Osteoblast (primary cell): Measurements from ENCODE around the gene EXOC4. TPM values are rescaled to one million over a fixed set of nuclear protein-coding genes. Genes with fewer than 3 reads are reported as not detected.
"Not testable (repeated sequence)": the region's sequence is repeated elsewhere in the genome, so short reads cannot be mapped to it uniquely, and the experiment has no call there.

Experiments used
- DNase-seq: peaks from one replicate; pipeline ENCODE4 v3.0.0; 2011; ENCODE audit warnings: low spot score, mixed read lengths; ENCODE audit not compliant: insufficient read length; ENCODE audit errors: missing footprints
- H2AFZ ChIP-seq: 2 replicates; pipeline ENCODE4 v1.6.0; 2011; ENCODE audit warnings: mild to moderate bottlenecking, low read length
- H3K27ac ChIP-seq: 2 replicates; pipeline ENCODE4 v1.5.1; 2011; ENCODE audit warnings: mild to moderate bottlenecking, low read depth, low read length, moderate library complexity
- H3K27me3 ChIP-seq: 2 replicates; pipeline ENCODE4 v1.6.0; 2012; ENCODE audit warnings: mild to moderate bottlenecking, control low read depth, inconsistent platforms, low read length, moderate library complexity; ENCODE audit not compliant: insufficient read depth
- H3K36me3 ChIP-seq: 2 replicates; pipeline ENCODE4 v1.5.1; 2011; ENCODE audit warnings: mild to moderate bottlenecking, low read length, control low read depth, moderate library complexity; ENCODE audit not compliant: insufficient read depth
- H3K4me1 ChIP-seq: 2 replicates; pipeline ENCODE4 v1.5.1; 2011; ENCODE audit warnings: mild to moderate bottlenecking, low read length, control low read depth, moderate library complexity; ENCODE audit not compliant: insufficient read depth
- H3K4me2 ChIP-seq: 2 replicates; pipeline ENCODE4 v1.6.0; 2011; ENCODE audit warnings: mild to moderate bottlenecking, low read length; ENCODE audit not compliant: insufficient read depth
- H3K4me3 ChIP-seq: fragments of 200-600 bp; sonication (generic); 3 replicates; pipeline ENCODE4 v1.5.1; 2012; ENCODE audit warnings: mild to moderate bottlenecking, low read length, inconsistent platforms; ENCODE audit not compliant: insufficient read depth
- H3K79me2 ChIP-seq: 2 replicates; pipeline ENCODE4 v1.6.0; 2012; ENCODE audit warnings: mild to moderate bottlenecking, low read length, control low read depth, inconsistent platforms; ENCODE audit not compliant: insufficient read depth
- H3K9me3 ChIP-seq: 2 replicates; pipeline ENCODE4 v1.5.1; 2011; ENCODE audit warnings: low read depth, low read length, control low read depth
- H4K20me1 ChIP-seq: 2 replicates; pipeline ENCODE4 v1.6.0; 2012; ENCODE audit warnings: mild to moderate bottlenecking, low read length, control low read depth; ENCODE audit not compliant: insufficient read depth
- total RNA-seq: library from RNA; depleted of rRNA; stranded (reverse); fragments of >200 nt; gene quantifications from 2 replicates; pipeline ENCODE4 v1.2.3, GENCODE V29; 2012
- TF ChIP-seq, protein P1 (sequence below): IDR thresholded peaks from 2 replicates; pipeline ENCODE4 v1.5.1; 2011; ENCODE audit warnings: mild to moderate bottlenecking, low read depth, low read length, moderate library complexity; ENCODE audit errors: extremely low read depth

EXOC4 gene
- total RNA-seq, 1 donor = 134 TPM

DNA sequence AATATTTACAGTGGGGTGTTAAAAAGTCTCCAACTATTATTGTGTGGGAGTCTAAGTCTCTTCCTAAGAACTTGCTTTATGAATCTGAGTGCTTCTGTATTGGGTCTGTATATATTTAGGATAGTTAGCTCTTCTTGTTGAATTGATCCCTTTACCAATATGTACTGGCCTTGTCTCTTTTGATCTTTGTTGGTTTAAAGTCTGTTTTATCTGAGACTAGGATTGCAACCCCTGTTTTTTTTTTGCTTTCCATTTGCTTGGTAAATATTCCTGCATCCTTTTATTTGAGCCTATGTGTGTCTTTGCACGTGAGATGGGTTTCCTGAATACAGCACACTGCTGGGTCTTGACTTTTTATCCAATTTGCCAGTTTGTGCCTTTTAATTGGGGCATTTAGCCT lies 75.1 kb downstream of the EXOC4 start:
- not testable (repeated sequence) for H3K79me2 ChIP-seq, H3K4me1 ChIP-seq, H3K4me3 ChIP-seq, H3K4me2 ChIP-seq, H3K9me3 ChIP-seq, H3K27ac ChIP-seq, DNase-seq, H3K36me3 ChIP-seq, H2AFZ ChIP-seq, H3K27me3 ChIP-seq, H4K20me1 ChIP-seq

DNA sequence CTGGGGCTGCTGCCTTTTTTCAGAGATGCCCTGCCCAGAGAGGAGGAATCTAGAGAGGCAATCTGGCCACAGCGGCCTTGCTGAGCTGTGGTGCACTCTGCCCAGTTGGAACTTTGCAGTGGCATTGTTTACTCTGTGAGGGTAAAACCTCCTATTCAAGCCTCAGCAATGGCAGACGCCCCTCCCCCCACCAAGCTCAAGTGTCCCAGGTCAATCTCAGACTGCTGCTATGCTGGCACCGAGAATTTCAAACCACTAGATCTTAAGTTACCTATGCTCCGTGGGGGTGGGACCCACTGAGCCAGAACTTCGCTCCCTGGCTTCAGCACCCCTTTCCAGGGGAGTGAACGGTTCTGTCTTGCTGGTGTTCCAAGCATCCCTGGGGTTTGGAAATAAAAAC lies 77.2 kb downstream of the EXOC4 start:
- H3K4me2 ChIP-seq = no peak overlapping the region
- H3K4me1 ChIP-seq = no peaks in the 10 kb centered on the region
- no peaks in the 10 kb centered on the region for H3K36me3 ChIP-seq
- DNase-seq = no peak
- H3K27me3 ChIP-seq = no peaks in the 10 kb centered on the region
- no peak overlapping the region for H3K4me3 ChIP-seq
- no peak overlapping the region for H2AFZ ChIP-seq
- no peaks in the 10 kb centered on the region for H4K20me1 ChIP-seq
- TF ChIP-seq, protein P1, sequence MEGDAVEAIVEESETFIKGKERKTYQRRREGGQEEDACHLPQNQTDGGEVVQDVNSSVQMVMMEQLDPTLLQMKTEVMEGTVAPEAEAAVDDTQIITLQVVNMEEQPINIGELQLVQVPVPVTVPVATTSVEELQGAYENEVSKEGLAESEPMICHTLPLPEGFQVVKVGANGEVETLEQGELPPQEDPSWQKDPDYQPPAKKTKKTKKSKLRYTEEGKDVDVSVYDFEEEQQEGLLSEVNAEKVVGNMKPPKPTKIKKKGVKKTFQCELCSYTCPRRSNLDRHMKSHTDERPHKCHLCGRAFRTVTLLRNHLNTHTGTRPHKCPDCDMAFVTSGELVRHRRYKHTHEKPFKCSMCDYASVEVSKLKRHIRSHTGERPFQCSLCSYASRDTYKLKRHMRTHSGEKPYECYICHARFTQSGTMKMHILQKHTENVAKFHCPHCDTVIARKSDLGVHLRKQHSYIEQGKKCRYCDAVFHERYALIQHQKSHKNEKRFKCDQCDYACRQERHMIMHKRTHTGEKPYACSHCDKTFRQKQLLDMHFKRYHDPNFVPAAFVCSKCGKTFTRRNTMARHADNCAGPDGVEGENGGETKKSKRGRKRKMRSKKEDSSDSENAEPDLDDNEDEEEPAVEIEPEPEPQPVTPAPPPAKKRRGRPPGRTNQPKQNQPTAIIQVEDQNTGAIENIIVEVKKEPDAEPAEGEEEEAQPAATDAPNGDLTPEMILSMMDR = no peak
- H3K9me3 ChIP-seq = no peaks in the 10 kb centered on the region
- H3K27ac ChIP-seq = no peak overlapping the region
- H3K79me2 ChIP-seq = peaks cover 2% of the 10 kb centered on the region

DNA sequence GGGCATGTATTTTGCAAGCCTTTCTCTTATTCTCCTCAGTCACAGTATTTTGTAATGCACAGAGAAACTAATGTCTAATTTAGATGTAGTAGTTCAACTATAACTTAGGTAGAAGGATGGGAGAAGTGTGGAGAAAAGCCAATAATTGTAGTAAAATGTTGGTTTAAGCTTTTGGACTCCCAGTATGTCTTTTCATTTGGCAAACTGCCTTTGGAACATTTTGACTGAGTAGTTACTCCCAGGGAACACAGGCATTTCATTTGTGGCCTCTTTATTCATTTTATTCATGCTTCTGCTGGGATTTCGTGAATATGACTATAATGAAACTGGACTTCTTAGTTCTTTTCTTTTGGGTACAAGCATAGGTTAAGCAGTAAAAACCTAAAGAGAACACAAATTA lies 79.0 kb downstream of the EXOC4 start:
- H3K36me3 ChIP-seq = no peaks in the 10 kb centered on the region
- H3K27ac ChIP-seq = no peak overlapping the region
- H3K9me3 ChIP-seq = no peaks in the 10 kb centered on the region
- no peak for DNase-seq
- peaks cover 2% of the 10 kb centered on the region for H4K20me1 ChIP-seq
- TF ChIP-seq, protein P1 = no peak
- peaks cover 6% of the 10 kb centered on the region for H3K79me2 ChIP-seq
- H3K4me1 ChIP-seq = no peaks in the 10 kb centered on the region
- H3K27me3 ChIP-seq = no peaks in the 10 kb centered on the region
- no peak overlapping the region for H2AFZ ChIP-seq
- H3K4me2 ChIP-seq = no peak overlapping the region
- no peak overlapping the region for H3K4me3 ChIP-seq

DNA sequence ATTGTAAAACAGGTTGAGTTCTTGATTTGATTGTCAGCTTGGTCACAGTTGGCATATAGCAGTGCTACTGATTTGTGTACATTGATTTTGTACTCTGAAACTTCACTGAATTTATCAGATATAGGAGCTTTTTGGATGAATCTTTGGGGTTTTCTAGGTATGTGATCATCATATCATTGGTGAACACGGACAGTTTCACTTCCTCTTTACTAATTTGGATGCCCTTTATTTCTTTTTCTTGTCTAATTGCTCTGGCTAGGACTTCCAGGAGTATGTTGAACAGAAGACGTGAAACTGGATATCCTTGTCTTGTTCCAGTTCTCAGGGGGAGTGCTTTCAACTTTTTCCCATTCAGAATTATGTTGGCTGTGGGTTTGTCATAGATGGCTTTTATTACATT lies 86.9 kb downstream of the EXOC4 start:
- H3K36me3 ChIP-seq = peaks cover 2% of the 10 kb centered on the region
- peaks cover 6% of the 10 kb centered on the region for H4K20me1 ChIP-seq
- no peaks in the 10 kb centered on the region for H3K4me1 ChIP-seq
- peak; percentile 19 for DNase-seq
- no peak overlapping the region for H3K4me2 ChIP-seq
- no peak overlapping the region for H3K27ac ChIP-seq
- H3K79me2 ChIP-seq = peaks cover 10% of the 10 kb centered on the region
- H3K27me3 ChIP-seq = no peaks in the 10 kb centered on the region
- no peaks in the 10 kb centered on the region for H3K9me3 ChIP-seq
- TF ChIP-seq, protein P1 = no peak
- H2AFZ ChIP-seq = no peak overlapping the region
- no peak overlapping the region for H3K4me3 ChIP-seq

DNA sequence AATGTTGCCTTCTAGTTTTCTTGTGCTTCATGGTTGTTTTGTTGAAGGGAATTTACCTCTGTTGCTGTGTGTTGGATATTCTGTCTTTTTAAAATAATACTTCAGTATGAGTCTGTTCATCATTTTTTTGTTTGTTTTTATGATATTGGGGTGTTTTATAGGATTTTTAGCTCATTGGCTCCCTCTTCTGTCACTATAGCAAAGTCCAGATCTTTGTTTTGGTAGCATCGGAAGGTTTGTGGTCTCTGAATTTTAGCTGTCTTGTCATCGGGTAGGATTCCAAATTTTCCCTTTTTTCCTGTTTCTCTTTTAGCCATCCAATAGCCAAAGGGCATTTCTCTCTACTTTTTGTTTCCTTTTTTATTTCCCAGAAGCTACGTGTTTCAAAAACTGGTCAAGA lies 91.4 kb downstream of the EXOC4 start:
- Histone ChIP-seq H3K27ac (no peak overlapping the region), H3K27me3 (no peaks in the 10 kb centered on the region), H3K4me3 (no peak overlapping the region), H3K79me2 (peaks cover 8% of the 10 kb centered on the region), H3K4me1 (no peaks in the 10 kb centered on the region), H3K4me2 (peak overlapping the region; percentile 15), H4K20me1 (peaks cover 4% of the 10 kb centered on the region), H3K36me3 (no peaks in the 10 kb centered on the region), H3K9me3 (no peaks in the 10 kb centered on the region), H2AFZ (no peak overlapping the region)
- TF ChIP-seq, protein P1 = peak; percentile 71
- DNase-seq = peak; percentile 8
